NCI-H1417 (cell line): ENCODE measurements around the gene APOBEC3B.
"Not testable (repeated sequence)": the region's sequence is repeated elsewhere in the genome, so short reads cannot be mapped to it uniquely, and the experiment has no call there.

Source experiments
- DNase-seq, 3 experiments: peaks; one replicate each; lab custom pipeline; 2025; lab: John Stamatoyannopoulos, UW

Gene APOBEC3B

DNA sequence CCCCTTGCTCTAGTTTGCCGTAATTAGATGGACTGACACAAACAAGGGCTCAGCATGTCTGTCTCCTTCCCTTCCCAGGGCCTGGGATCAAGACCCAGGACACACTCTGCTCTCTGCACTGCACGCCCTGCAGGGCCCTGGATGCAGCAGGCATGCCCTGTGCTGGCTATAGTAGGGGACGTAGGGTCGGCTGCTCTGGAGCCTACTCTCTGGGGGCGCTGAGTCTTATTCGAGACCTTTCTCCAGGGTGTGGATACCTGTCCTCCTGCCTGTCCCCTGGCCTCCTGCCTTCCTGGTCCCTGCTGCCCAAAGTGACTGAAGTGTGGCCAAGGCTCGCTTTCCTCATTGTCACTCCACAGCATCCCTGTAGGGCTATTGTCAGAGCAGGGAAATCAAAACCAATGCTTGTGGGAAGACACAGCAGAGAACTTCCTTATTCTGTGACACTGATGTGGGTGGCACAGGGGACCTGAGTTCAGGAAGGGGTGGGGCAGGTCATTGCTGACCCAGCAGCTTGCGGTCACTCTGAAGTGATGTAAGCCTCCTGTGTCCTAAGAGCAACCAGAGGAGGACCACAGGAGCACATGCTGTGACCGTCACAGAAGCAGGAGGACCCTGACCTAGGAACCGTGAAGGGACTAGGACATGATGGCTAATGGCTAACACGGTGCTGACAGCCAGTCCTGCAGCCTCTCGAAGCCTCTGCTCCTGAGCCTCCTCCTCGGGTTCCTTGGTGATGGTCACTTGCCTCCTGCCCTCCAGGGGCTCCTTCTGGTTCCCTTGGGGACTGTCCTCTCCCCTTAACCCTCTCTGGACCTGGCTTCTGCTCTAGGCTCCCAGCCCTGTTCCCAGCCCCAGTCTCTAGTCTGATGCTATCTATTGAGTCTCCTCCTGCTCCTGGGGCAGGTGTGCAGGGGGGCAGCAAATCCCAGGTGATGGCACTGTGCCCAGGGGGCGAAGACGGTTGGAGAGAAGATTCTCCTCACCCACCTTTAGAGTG lies 14.4 kb upstream of the APOBEC3B start:
- no peak for DNase-seq

DNA sequence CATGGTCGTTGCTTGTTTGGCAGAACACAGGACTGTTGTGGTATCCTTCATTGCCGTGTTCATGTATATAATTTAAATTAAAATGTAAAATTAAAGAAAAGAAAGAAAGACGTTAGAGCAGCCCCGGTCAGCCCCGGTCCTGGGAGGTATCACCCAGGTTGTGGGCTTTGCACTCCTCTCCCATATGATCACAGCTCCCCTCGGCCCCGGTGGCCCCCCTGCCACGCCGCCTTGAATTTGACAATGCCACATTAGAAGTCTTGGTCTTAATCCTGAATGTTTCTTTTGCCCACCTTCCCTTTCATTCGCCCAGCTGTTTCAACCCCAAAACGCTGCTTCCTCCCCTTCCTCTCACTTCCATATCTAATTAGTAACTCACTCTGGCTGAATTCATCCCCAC lies 13.3 kb upstream of the APOBEC3B start:
- DNase-seq = no peak

DNA sequence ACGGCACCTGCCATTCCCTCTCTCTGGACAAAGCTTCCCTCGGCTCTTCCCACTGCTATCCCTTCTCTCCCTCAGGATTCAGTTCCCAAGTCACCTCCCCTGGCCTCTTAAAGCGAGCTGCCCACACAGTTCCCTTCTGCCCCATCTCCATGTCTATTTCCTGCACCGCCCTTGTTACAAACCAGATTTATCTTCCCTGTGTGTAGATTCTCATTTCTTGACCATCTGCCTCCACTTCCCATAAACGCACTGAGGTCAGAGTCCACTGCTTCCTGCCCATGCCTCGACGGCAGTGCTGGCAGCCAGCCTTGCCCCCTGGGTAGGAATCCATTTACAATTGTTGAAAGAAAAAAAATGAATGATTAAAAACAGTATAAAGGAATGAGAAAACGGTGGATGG lies 11.6 kb upstream of the APOBEC3B start:
- DNase-seq = no peak

DNA sequence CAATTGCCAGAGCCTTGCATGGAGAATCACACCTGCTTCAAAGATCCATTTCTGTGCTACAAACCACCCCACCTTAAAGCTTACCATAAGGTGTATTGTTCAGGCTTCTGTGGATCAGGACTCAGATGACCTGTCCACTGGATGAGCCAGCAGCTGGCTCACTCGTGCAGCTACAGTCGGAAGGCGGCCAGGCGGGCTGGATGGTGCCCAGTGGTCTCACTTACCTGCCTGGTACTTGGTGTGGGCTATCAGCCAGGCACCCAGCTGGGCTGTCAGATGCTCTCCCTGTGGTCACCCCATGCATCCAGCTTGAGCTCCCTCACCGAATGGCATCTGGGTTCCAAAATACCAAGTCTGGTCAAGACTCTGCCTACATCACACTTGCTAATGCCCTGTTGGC lies 10.9 kb upstream of the APOBEC3B start:
- no peak for DNase-seq

DNA sequence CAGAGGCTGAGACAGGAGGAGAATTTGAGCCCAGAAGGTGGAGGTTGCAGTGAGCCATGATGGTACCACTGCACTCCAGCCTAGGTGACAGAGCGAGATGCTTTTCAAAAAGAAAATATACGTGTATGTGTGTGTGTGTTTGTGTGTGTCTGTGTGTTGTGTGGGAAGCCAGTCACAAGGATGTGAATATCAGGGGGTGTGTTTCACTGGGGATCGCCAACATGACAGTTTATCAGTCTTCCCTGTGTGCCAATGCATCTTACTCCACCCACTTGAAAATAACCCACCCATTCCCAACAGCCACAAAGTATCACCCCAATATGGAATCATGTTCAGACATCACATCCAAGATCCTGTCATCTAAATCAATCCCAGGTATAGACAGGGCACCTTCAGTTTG lies 10.4 kb upstream of the APOBEC3B start:
- DNase-seq = no peak

DNA sequence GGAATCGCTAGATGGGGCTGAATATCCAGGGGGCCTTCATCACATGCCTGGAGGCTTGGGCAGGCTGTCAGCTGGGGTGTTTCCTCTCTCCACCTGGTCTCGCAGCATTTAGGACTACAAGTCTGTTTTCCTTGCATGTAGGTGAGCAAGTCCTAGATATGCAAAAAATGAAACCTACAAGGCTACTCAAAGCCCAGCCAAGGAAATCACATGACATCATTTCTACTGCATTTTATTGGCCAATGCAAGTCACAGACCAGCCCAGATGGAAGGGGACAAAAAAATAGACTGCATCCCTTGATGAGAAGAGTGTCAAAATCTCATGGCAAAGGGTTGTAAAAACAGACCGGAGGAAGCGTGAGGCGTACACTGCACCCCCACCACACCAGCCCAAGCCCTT lies 9.6 kb upstream of the APOBEC3B start:
- DNase-seq = no peak

DNA sequence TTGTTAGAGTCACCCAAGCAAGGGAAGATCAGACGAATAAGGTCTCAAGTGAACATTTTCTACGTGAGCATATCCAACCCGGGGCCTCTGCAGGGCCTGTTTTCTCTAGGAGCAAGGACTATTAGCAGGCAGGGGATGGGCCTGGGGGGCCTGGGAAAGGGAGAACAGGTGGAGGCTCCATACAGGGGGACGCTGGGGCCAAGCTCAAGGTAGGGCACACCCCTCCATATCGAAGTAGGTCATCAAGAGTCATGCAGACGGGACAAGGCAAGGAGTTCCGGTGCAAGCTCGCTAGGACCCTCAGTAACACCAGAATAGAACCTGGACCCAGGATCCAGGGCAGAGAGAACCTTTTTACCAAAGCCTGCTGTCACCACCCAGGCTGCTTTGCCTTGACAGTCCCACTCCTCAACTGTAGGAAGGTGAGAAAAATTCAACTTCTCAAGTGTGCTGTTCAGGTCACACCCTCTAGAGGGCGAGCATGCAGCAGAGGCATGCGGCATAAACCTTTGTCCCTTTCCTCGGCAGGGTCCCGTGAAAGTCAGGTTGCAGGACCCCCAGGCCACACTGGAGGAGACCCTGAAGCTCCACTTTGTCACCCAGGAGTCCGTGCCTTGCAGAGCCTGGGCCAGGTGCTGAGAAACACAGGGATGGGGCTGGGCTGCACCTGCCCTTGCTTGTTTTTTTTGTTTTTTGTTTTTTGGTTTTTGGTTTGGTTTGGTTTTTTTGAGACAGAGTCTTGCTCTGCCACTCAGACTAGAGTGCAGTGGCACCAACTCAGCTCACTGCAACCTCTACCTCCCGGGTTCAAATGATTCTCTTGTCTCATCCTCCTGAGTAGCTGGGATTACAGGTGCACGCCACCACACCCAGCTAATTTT lies 8.6 kb upstream of the APOBEC3B start:
- DNase-seq = peak in 2 of 3 experiments; percentile 9 to 39

DNA sequence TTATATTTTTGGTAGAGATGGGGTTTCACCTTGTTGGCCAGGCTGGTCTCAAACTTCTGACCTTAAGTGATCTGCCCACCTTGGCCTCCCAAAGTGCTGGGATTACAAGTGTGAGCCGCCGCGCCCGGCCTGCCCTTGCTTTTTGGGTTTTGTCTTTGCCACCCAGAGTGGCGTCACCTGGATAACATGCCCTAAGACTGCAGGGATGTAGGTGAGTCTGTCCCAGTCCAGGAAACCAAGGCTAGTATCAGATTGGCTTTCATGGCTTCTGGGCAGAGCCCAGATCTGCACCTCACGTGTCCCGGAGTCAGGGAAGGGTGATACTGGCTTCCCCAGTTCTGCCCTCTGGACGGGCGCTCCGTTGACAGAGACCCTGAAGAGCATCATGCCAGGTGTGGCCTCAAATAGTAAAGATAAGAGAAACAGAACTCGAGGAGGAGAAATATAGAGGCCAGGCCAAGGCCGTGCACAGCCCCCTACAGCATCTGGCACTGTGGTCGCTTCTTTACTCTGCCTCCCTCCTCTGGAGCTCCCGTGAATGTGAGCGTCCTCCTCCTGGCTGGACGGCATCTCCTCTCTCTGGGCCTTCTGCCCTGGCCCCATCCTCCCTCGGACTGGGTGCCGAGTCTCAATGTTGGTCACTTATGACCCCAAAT lies 7.8 kb upstream of the APOBEC3B start:
- DNase-seq = no peak

DNA sequence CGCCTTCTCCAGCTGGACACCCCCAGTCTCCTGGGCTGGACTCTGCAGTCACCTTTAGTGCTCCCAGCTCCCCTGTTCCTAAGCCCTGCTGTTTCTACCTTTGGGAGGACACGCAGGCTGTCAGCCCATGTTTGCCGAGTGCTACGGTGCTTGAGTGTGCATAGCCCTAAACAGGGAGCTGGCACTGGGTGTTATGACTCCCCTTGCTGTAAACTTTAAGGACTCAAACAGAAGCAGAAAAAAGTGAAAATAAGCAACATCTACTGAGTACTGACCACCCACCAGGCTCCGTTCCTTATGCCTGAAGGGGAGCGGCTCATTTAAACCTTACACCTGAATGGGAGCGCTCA lies 7.3 kb upstream of the APOBEC3B start:
- no peak for DNase-seq

DNA sequence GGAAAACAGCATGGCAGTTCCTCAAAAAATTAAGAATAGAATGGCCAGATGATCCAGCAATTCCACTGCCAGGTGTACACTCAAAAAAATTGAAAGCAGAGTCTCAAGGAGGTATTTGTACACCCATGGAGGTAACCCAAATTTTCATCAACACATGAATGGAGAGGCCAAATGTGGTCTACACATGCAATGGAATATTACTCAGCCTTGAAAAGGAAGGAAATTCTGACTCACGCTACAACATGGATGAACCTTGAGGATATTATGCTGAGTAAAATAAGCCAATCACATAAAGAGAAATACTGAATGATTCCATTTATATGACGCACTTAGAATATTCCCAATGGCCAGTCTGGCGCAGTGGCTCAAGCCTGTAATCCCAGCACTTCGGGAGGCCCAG lies 4.9 kb upstream of the APOBEC3B start:
- not testable (repeated sequence) for DNase-seq

DNA sequence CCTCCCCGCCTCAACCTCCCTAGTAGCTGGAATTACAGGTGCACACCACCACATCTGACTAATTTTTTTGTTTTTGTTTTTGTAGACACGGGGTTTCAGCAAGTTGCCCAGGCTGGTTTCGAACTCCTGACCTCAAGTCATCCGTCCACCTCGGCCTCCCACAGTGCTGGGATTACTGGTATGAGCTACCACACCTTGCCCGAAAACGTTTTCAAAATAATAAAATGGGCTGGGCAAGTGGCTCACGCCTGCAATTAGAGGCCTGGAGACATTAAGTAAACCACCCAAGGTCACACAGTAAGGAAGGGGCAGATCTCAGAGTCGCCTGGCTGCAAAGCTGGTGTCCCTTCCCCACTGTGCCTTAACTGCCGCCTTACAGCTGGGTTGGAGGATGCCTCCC lies 1.6 kb upstream of the APOBEC3B start:
- not testable (repeated sequence) for DNase-seq

DNA sequence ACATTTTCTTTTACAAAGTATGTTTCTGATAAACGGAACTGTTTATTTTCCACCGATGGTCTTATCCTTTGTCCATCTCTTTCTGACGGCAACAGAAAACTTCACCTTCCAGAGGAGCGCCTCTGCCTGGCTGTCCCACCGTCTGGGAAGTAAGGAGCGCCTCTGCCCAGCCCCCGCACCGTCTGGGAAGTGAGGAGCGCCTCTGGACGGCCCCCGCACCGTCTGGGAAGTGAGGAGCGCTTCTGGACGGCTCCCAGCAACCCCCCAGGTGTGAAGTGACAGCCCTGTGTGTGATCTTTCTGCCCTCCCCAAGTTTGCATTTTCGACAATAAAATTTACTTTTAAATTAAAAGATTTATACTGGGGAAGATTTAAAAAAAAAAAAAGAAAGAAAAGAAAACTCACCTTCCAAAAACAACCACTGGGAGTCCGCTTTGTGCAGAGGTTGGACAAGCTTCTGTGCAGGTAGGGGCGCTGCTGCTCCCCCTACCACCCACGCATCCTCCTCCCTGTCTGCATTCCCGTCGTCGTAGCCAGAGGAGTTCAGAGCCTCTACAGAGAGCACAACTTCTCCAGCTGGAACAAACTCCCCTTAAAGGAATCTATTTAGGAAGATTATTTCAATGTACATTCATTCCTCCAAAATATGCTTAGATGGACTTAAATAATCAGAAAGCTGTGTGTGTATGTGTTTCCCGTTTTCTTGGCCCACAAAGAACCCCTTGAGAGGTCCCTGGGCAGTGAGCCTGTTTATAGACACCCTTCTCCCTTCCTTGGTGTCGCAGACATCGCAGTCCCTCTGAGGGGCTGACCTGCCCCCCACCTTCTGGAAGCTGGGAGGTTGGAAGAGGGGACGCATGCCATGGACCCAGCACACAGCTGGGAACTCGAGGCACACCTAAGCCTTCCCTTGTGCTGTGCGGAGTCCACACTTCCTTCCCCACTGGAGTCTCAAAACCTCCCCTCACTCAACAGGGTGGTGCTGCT lies 849 bp upstream of the APOBEC3B start:
- DNase-seq = no peak

DNA sequence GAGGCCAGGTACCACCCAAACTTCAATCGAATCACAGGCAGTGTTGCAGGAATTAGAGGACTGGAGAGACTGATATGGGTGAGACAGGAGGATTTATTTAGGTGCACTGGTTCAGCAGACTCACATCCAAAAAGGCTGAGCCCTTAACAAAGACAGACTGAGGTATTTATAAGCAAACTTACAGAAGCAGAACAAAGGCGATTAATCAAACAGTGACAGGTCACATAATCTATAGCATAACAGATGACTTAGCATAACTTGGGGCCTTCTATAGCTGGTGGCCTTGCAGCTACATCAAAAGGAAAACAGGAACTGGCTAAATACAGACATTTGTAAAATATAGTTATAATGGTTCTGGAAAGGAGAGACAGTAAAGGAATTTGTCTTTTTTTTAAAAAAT lies 2.1 kb downstream of the APOBEC3B start:
- peak in 1 of 3 experiments; percentile 2 for DNase-seq

DNA sequence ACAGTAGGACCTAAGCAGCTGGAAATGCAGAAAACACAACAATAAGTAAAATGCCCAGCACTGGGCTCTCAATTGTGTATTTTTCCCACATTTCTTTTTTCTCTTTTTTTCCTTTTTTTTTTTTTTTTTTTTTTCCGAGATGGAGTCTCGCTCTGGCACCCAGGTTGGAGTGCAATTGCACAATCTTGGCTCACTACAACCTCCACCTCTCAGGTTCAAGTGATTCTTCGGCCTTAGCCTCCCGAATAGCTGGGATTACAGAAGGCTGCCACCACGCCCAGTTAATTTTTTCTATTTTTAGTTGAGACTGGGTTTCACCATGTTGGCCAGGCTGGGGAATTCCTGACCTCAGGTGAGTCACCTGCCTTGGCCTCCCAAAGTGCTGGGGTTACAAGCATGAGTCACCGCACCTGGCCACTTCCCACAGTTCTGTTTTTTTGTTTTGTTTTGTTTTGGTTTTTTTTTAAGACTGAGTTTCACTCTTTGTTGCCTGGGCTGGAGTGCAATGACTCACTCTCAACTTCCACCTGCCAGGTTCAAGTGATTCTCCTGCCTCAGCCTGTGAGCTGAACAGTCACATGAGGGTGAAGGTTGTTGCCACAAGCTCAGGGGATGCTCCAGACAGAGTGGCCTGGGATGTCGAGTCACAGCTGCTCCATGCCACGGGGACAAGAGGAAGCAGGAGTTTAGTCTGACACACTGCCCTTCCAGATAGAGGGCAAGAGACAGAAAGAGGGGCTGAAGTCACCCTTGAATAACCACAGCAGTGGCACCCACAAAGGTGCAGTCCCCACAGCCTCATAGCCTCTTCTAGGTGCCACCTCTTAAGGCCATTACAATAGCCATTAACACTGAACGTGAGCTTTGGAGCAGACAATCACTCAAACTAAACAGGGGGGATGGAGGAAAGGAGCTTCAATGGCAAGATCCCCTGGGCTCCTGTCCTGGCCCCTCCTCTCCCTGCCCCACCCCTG lies 2.9 kb downstream of the APOBEC3B start:
- peak in 2 of 3 experiments; percentile 3 to 52 for DNase-seq

DNA sequence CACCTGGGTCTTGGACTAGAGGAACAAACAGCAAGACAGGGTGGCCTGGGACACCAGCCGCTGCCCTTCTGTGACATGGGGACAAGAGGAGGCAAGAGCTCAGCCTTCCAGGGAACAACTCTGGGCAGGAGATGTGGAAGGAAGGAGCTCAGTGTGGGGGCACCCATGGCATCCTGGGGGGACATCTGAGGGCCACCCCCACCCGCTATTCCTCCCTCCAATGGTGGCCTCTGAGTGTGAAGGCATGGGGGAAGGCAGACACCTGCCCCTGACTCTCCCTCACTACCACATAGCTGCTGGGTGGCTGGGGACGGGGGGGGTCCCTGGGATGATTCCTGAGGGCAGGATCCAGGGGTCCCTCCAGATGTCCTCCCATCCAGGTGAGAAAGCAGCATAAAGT lies 4.5 kb downstream of the APOBEC3B start:
- DNase-seq = no peak

DNA sequence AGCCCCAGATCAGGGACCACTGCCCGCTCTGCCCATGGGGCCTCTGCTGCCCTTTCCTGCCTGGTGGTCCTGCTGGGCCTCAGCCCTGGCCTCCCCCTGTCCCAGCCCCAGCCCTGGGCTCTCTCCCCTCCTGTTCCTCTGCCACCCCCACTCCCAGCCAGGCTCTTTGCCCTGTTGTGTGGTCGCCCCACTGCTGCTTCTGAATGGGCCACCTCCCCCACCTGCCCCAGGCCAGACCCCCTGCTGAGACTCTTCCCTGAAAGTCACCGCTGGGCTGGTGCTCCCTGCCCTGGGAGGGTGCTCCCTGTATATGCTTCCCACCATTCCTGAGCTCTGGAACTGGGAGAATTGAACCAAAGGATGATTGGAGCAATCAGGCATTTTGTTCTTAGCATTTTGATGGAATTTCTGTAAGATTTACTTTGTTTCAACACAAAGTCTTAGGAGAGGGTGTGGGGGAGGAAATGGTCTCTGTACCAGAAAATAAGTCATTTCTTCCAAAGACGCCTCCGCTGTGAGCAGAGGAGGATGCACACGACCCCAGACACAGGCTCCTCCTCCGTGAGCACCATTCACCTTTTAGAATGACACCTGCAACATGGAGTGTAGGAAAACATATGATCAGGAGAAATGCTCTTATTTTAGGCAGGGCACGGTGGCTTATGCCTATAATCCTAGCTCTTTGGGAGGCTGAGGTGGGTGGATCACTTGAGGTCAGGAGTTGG lies 5.2 kb downstream of the APOBEC3B start:
- DNase-seq = no peak

DNA sequence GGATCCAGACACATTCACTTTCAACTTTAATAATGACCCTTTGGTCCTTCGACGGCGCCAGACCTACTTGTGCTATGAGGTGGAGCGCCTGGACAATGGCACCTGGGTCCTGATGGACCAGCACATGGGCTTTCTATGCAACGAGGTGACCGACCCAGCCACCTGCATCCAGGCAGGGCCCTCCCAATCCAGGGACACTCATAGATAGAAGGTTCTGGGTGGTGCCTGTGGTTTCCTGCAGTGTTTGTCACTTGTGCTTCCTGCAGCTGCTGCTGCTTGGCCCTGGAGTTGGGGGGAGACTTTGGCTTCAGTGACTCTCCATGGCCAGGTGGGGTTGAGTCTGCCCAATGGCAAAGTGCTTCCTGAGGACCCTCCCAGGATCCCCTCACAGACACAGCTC lies 7.3 kb downstream of the APOBEC3B start:
- DNase-seq = no peak

DNA sequence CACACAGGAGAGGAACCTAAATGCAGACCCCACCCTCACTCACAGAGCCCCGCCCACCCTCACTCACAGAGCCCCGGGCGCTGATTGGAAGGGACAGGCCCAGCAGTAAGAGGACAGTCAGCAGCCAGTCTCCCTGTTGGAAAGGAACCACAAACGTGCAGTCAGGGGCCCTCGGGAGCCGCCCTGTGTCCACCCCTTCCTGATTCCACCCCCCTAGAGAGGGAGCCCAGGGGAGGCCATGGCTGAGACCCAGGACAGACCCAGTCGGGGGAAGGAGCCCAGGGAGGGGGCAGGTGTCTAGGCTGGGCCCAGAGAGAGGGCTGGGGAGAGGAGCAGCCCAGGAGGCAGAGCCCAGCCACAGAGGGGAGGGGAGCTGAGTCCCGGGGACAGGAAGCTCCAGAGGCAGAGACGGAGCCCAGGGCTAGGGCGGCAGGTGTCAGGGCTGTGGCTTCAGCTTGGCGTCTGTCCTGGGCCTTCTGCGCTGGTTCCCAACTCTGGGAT lies 10.8 kb downstream of the APOBEC3B start:
- DNase-seq = peak; percentile 28 to 63 (median 29)

DNA sequence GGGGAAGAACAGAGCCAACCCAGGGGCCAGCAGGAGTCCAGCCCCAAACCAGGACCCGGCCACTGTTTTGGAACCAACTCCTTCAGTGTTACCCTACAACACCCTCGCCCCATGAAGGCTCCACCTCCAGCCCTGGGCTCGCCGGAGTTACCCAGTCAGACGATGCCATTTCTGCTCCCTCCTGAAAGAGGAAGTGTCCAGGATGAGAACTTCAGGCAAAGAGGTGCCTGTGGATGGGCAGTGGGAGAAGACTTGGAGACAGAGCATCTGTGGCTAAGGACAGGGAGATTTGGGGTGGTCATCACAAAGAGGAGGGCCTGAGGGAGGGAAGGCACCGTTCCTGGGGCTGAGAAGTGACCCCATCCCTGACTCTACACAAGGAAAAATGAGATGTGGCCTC lies 14.0 kb downstream of the APOBEC3B start:
- DNase-seq = no peak
